GM12878 (cell line): Measurements from ENCODE around the gene CEP68. TPM values are rescaled to one million over a fixed set of nuclear protein-coding genes. Genes with fewer than 3 reads are reported as not detected.

ENCODE experiments used
- ATF7 ChIP-seq: fragments of 450-650 bp; IDR thresholded peaks from 2 replicates; pipeline ENCODE4 v1.6.1; 2016; ENCODE audit warnings: low read depth, mild to moderate bottlenecking
- BHLHE40 ChIP-seq, 2 experiments: fragments of 450-650 bp in 1 of 2; IDR thresholded peaks; 2 replicates each; pipeline ENCODE4 v1.6.1; 2011 to 2017; ENCODE audit warnings: low read depth in 2 of 2, borderline replicate concordance in 1 of 2, improper control_type of control experiment in 1 of 2, low read length in 1 of 2, mild to moderate bottlenecking in 1 of 2
- CHD2 ChIP-seq: IDR thresholded peaks from 2 replicates; pipeline ENCODE4 v1.6.1; 2011; ENCODE audit warnings: low read depth, low read length, improper control_type of control experiment, borderline replicate concordance
- CREB1 ChIP-seq: IDR thresholded peaks from 2 replicates; pipeline ENCODE4 v1.6.1; 2012; ENCODE audit warnings: low read depth, mild to moderate bottlenecking, inconsistent platforms
- CTCF ChIP-seq, 3 experiments: IDR thresholded peaks in 2 of 3; conservative IDR thresholded peaks in 1 of 3; 2 replicates each; pipeline ENCODE4 v1.5.1; 2011; ENCODE audit warnings: low read depth in 3 of 3, low read length in 3 of 3, mild to moderate bottlenecking in 3 of 3, control low read depth in 2 of 3, moderate library complexity in 2 of 3, inconsistent platforms in 1 of 3, mixed read lengths in 1 of 3; ENCODE audit not compliant: control insufficient read depth in 2 of 3, insufficient read depth in 1 of 3; ENCODE audit errors: extremely low read depth in 1 of 3
- FOS ChIP-seq: IDR thresholded peaks from 3 replicates; pipeline ENCODE4 v1.6.1; 2011; ENCODE audit warnings: borderline replicate concordance; ENCODE audit not compliant: insufficient read length; ENCODE audit errors: extremely low read depth
- FOXM1 ChIP-seq: IDR thresholded peaks from 2 replicates; pipeline ENCODE4 v1.6.1; 2012; ENCODE audit warnings: low read depth, mild to moderate bottlenecking, inconsistent platforms, low read length, moderate library complexity
- HDAC2 ChIP-seq: fragments of 200-600 bp; sonication (generic); IDR thresholded peaks from 2 replicates; pipeline ENCODE4 v1.6.1; 2017
- IKZF1 ChIP-seq: fragments of 450-650 bp; conservative IDR thresholded peaks from 2 replicates; pipeline ENCODE4 v1.6.1; 2017; ENCODE audit warnings: antibody characterized with exemption, mild to moderate bottlenecking
- JUNB ChIP-seq: IDR thresholded peaks from 2 replicates; pipeline ENCODE4 v1.6.1; 2016; ENCODE audit warnings: antibody characterized with exemption, mild to moderate bottlenecking
- MTA2 ChIP-seq: fragments of 450-650 bp; IDR thresholded peaks from 2 replicates; pipeline ENCODE4 v1.6.1; 2016; ENCODE audit warnings: low read depth, mild to moderate bottlenecking, moderate library complexity
- NBN ChIP-seq: fragments of 450-650 bp; IDR thresholded peaks from 2 replicates; pipeline ENCODE4 v1.6.1; 2016
- NR2F1 ChIP-seq: fragments of 450-650 bp; conservative IDR thresholded peaks from 2 replicates; pipeline ENCODE4 v1.6.1; 2017; ENCODE audit warnings: mild to moderate bottlenecking
- NRF1 ChIP-seq: conservative IDR thresholded peaks from 2 replicates; pipeline ENCODE4 v1.6.1; 2011; ENCODE audit warnings: mild to moderate bottlenecking, low read depth, low read length, improper control_type of control experiment
- RAD21 ChIP-seq: IDR thresholded peaks from 2 replicates; pipeline ENCODE4 v1.6.1; 2011; ENCODE audit warnings: mild to moderate bottlenecking, low read depth, low read length, moderate library complexity; ENCODE audit not compliant: insufficient read depth
- RELB ChIP-seq: fragments of 450-650 bp; IDR thresholded peaks from 2 replicates; pipeline ENCODE4 v1.6.1; 2017; ENCODE audit warnings: low read depth, mild to moderate bottlenecking, moderate library complexity
- SIN3A ChIP-seq: IDR thresholded peaks from 2 replicates; pipeline ENCODE4 v1.6.1; 2012; ENCODE audit warnings: low read depth, low read length, improper control_type of control experiment
- SPI1 ChIP-seq: IDR thresholded peaks from 2 replicates; pipeline ENCODE4 v1.6.1; 2011; ENCODE audit warnings: low read depth, mild to moderate bottlenecking, low read length, moderate library complexity, borderline replicate concordance; ENCODE audit not compliant: insufficient read depth
- SREBF1 ChIP-seq: IDR thresholded peaks from 2 replicates; pipeline ENCODE4 v1.6.1; 2012; ENCODE audit warnings: mild to moderate bottlenecking, low read length
- SRF ChIP-seq, 2 experiments: IDR thresholded peaks; 2 replicates each; pipeline ENCODE4 v1.6.1; 2011; ENCODE audit warnings: low read depth in 2 of 2, low read length in 2 of 2, mild to moderate bottlenecking in 1 of 2, moderate library complexity in 1 of 2
- YY1 ChIP-seq: IDR thresholded peaks from 2 replicates; pipeline ENCODE4 v1.6.1; 2011; ENCODE audit warnings: low read depth, mild to moderate bottlenecking, low read length
- ZNF207 ChIP-seq: fragments of 450-650 bp; IDR thresholded peaks from 2 replicates; pipeline ENCODE4 v1.6.1; 2014; ENCODE audit warnings: antibody characterized with exemption, mild to moderate bottlenecking, borderline replicate concordance
- polyA plus RNA-seq, 11 experiments: library from polyadenylated mRNA; depleted of rRNA in 4 of 11; unstranded in 6 of 11; stranded (reverse) in 5 of 11; fragments of >200 nt; fragmentation: Nextera tagmentation in 4 of 11; fragmentation: Illumina TruSeq in 1 of 11; extraction: Ambion mirVana in 4 of 11; extraction: Trizol in 1 of 11; gene quantifications; 1 replicate in 1 of 11; 2 replicates in 10 of 11; pipeline versions ENCODE4 v1.2.1 to v1.2.3, GENCODE V29; 2011 to 2016; ENCODE audit warnings: inconsistent platforms in 2 of 11, missing spikeins in 2 of 11, low read depth in 1 of 11
- total RNA-seq, 4 experiments: library from RNA; depleted of rRNA in 3 of 4; stranded (reverse); fragments of >200 nt in 3 of 4; fragmentation: Illumina TruSeq in 1 of 4; extraction: Trizol in 1 of 4; gene quantifications; 2 replicates each; pipeline versions ENCODE4 v1.2.1 to v1.2.3, GENCODE V29; 2013 to 2021
- TF ChIP-seq, protein P1 (sequence below): fragments of 450-650 bp; IDR thresholded peaks from 2 replicates; pipeline ENCODE4 v1.6.1; 2017; ENCODE audit warnings: mild to moderate bottlenecking, low read depth, inconsistent platforms; ENCODE audit not compliant: poor library complexity, severe bottlenecking

Gene CEP68
- total and polyA plus RNA-seq, 10 of the 15 experiments (the other 5 are each of a cell fraction or from before 2014, with no cell fraction given): 1.1 to 11.1 (median 7.4) TPM

DNA sequence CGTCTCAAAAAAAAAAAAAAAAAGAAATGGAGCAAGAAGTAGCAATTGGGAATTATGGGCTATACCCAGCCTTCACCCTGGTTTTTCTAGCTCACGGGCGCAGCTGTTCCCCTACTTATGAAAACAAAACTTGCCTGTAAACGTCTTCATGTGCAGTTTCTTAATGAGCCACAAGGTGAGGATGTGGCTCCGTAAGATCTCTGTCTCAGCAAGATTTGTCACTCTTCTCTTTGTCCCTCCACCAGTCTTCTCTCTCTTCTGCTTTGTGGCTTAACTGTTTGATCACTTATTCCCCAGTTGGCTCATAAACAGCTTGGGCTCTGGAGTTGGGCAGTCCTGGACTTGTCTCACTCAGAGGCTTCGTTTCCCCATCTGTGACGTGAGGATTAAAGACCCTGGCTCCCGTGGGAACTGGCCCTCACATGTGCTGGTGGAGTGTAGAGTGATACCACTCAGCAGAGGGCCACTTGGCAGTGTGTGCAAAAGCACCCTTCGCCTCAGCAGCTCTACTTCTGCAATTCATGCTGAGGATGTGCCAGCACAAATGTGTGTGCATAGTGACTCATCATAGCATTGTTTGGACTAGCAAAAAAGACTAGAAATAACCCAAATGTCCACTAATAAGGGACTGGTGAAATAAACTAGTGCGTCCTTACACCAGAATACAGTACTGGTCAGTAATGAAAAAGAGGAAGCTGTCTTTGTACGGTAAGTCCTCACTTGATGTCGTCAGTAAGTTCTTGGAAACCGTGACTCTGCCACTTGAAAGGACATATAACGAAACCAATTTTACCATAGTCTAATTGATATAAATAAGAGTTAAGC is 8.7 kb downstream of the CEP68 start (continued):
- TF ChIP-seq BHLHE40 (IDR thresholded peaks at IDR 0.05; ENCODE audit: borderline replicate concordance in 1 of 2, low read depth in 2 of 2, low read length in 1 of 2) (peak; percentile 7 to 70; a peak in 1 of 4 replicates), NRF1 (no peak), YY1 (peak; percentile 70), JUNB (peak; percentile 5; the same call in 1 of the 2 replicates), ATF7 (peak; percentile 61; the same call in 1 of the 2 replicates), IKZF1 (peak; percentile 73), FOXM1 (peak; percentile 18; the same call in 1 of the 2 replicates), NR2F1 (no peak), SPI1 (peak; percentile 56; the same call in 1 of the 2 replicates), CREB1 (peak; percentile 48; the same call in 1 of the 2 replicates), SIN3A (0 out of 2 replicates have a peak, but pooled peaks have one; percentile 56), RAD21 (peak; percentile 98), SREBF1 (0 out of 2 replicates have a peak, but pooled peaks have one; percentile 23), RELB (peak; percentile 59; the same call in 1 of the 2 replicates), ZNF207 (peak; percentile 64; the same call in 1 of the 2 replicates), FOS (no peak), CHD2 (0 out of 2 replicates have a peak, but pooled peaks have one; percentile 16), HDAC2 (no peak), SRF (IDR thresholded peaks at IDR 0.05; ENCODE audit: low read depth in 2 of 2, low read length in 2 of 2) (no peak), CTCF (IDR thresholded peaks at IDR 0.05 in 2 of 3, conservative IDR thresholded peaks at IDR 0.05 in 1 of 3; ENCODE audit: control insufficient read depth in 2 of 3, extremely low read depth in 1 of 3, insufficient read depth in 1 of 3, low read depth in 3 of 3, low read length in 3 of 3) (peak; percentile 87 to 98 (median 97)), MTA2 (peak; percentile 61; the same call in 1 of the 2 replicates), NBN (peak; percentile 90)
- TF ChIP-seq, protein P1, sequence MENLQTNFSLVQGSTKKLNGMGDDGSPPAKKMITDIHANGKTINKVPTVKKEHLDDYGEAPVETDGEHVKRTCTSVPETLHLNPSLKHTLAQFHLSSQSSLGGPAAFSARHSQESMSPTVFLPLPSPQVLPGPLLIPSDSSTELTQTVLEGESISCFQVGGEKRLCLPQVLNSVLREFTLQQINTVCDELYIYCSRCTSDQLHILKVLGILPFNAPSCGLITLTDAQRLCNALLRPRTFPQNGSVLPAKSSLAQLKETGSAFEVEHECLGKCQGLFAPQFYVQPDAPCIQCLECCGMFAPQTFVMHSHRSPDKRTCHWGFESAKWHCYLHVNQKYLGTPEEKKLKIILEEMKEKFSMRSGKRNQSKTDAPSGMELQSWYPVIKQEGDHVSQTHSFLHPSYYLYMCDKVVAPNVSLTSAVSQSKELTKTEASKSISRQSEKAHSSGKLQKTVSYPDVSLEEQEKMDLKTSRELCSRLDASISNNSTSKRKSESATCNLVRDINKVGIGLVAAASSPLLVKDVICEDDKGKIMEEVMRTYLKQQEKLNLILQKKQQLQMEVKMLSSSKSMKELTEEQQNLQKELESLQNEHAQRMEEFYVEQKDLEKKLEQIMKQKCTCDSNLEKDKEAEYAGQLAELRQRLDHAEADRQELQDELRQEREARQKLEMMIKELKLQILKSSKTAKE: peak; percentile 62
